HG03457 (cell line): ENCODE data around the gene TSPAN9.
"Not testable (repeated sequence)": the region's sequence is repeated elsewhere in the genome, so short reads cannot be mapped to it uniquely, and the experiment has no call there.

Source experiments
- ATAC-seq: cut with Tn5 transposase; IDR thresholded peaks from one replicate; pipeline ENCODE4 v1.9.1; 2021; ENCODE audit warnings: moderate number of reproducible peaks; ENCODE audit not compliant: unreplicated experiment

Gene TSPAN9

GRCh38 chr12:3043406-3043805, 33.8 kb upstream of the TSPAN9 start:
- no peak for ATAC-seq

- no peak for ATAC-seq
Observed at GRCh38 chr12:3044141-3044630, 33.0 kb upstream of the TSPAN9 start.

GRCh38 chr12:3045494-3045893, 31.7 kb upstream of the TSPAN9 start:
- no peak for ATAC-seq

- no peak for ATAC-seq
Observed at GRCh38 chr12:3045989-3046388, 31.2 kb upstream of the TSPAN9 start.

- ATAC-seq, result no peak
Observed at GRCh38 chr12:3046441-3047200, 30.6 kb upstream of the TSPAN9 start.

- ATAC-seq, result no peak
Observed at GRCh38 chr12:3047961-3048360, 29.2 kb upstream of the TSPAN9 start.

- ATAC-seq, result no peak
Observed at GRCh38 chr12:3048540-3048939, 28.6 kb upstream of the TSPAN9 start.

- no peak for ATAC-seq
Observed at GRCh38 chr12:3049176-3049575, 28.0 kb upstream of the TSPAN9 start.

- no peak for ATAC-seq
Observed at GRCh38 chr12:3049611-3050249, 27.4 kb upstream of the TSPAN9 start.

- no peak for ATAC-seq
Observed at GRCh38 chr12:3054374-3054773, 22.8 kb upstream of the TSPAN9 start.

- ATAC-seq, result no peak
Observed at GRCh38 chr12:3055026-3055703, 22.0 kb upstream of the TSPAN9 start.

GRCh38 chr12:3055704-3056467, 21.3 kb upstream of the TSPAN9 start:
- ATAC-seq, result no peak

GRCh38 chr12:3061059-3061458, 16.1 kb upstream of the TSPAN9 start:
- no peak for ATAC-seq

GRCh38 chr12:3061501-3062215, 15.5 kb upstream of the TSPAN9 start:
- no peak for ATAC-seq

- no peak for ATAC-seq
Observed at GRCh38 chr12:3065300-3065699, 11.9 kb upstream of the TSPAN9 start.

GRCh38 chr12:3065846-3066245, 11.3 kb upstream of the TSPAN9 start:
- ATAC-seq, result not testable (repeated sequence)

GRCh38 chr12:3069714-3070113, 7.5 kb upstream of the TSPAN9 start:
- no peak for ATAC-seq

GRCh38 chr12:3071107-3071506, 6.1 kb upstream of the TSPAN9 start:
- no peak for ATAC-seq

- no peak for ATAC-seq
Observed at GRCh38 chr12:3071710-3072109, 5.5 kb upstream of the TSPAN9 start.

- no peak for ATAC-seq
Observed at GRCh38 chr12:3073438-3074250, 3.5 kb upstream of the TSPAN9 start.
